HG03565 (cell line): ENCODE results near the gene ODAD4.
"Not testable (repeated sequence)": the region's sequence is repeated elsewhere in the genome, so short reads cannot be mapped to it uniquely, and the experiment has no call there.

ENCODE experiments used
- ATAC-seq: cut with Tn5 transposase; IDR thresholded peaks from one replicate; pipeline ENCODE4 v1.9.1; 2021; ENCODE audit warnings: mild to moderate bottlenecking, moderate library complexity; ENCODE audit not compliant: unreplicated experiment

ODAD4 gene

GRCh38 chr17:42000413-42001133 lies 70.2 kb downstream of the ODAD4 start:
- no peak for ATAC-seq

- no peak for ATAC-seq
Measured at GRCh38 chr17:42001729-42002128, 71.3 kb downstream of the ODAD4 start.

DNA sequence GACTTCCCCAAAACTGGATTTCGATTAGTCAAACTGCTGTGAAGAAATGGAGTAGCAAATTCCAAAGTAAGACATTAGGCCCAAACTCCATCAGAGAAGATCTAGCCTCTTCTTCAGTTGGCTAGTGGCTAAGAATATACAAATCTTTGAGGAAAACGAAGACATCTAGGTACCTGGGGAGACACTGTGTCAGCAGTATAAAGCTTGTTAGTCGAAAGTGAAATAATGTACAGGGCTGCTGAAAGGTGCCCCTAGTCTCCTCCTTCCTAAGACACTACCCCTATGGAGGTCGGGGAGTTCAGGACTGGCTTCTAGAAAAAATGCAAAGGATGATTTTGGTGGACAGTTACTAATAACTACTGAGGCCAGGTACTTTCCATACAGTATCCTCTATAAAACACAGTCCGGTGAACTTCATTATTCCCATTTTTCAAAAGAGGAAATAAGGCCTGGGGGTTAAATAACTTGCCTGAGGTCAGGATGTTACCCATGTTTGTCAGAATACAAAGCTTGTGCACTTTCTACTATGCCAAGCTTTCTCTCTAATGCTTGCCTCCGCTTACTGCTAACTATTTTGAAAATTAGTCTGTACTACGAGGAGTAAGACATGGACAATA lies 71.9 kb downstream of the ODAD4 start:
- ATAC-seq, result no peak

- no peak for ATAC-seq
Measured at GRCh38 chr17:42002792-42003301, 72.4 kb downstream of the ODAD4 start.

GRCh38 chr17:42005166-42005565 lies 74.7 kb downstream of the ODAD4 start:
- ATAC-seq, result no peak

DNA sequence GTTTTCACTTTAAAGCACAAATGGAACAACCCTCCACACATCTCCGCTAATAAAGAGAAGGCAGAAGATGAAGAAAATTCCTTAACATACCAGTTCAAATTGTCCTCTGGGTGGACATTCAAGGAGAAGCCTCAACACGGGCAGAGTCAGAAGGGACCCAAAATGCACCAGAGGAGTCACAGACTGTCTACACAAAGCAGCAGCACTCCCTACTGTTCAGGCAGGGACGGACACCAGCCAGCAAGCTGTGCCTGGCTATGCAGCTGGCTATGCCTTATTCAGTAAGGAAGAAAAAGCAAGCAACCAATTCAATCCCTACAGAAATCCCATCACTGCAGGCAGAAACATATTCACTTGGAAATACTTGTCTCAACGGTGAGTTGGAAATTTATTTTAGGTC lies 78.8 kb downstream of the ODAD4 start:
- no peak for ATAC-seq

GRCh38 chr17:42010266-42010680 lies 79.9 kb downstream of the ODAD4 start:
- not testable (repeated sequence) for ATAC-seq

- no peak for ATAC-seq
Measured at GRCh38 chr17:42010898-42011516, 80.6 kb downstream of the ODAD4 start.

GRCh38 chr17:42012363-42012762 lies 81.9 kb downstream of the ODAD4 start:
- not testable (repeated sequence) for ATAC-seq

- ATAC-seq, result not testable (repeated sequence)
Measured at GRCh38 chr17:42013740-42014139, 83.3 kb downstream of the ODAD4 start.
